K562 (cell line): Measurements from ENCODE around the gene SLC4A5. TPM values are rescaled to one million over a fixed set of nuclear protein-coding genes. Genes with fewer than 3 reads are reported as not detected.
A peak's percentile ranks its signal among the peaks of the same experiment; 100 is the strongest.

ENCODE experiments used
- ATAC-seq: fragments of 200-7000 bp; cut with Tn5 transposase; 3 replicates; pipeline ENCODE4 v1.9.1; 2020; ENCODE audit warnings: moderate library complexity
- BruUV-seq: library from RNA; stranded (reverse); fragments of 400-500 nt; replicated peaks from 2 replicates; lab custom pipeline; 2021; lab: Mats Ljungman, UMichigan
- CTCF ChIA-PET: fragments of 300-600 bp; formaldehyde crosslinking; extraction: SDS; loops from one replicate; lab custom pipeline; 2021; ENCODE audit warnings: low intra/inter-chr PET ratio; lab: Yijun Ruan, JAX
- POLR2A ChIA-PET: fragments of 300-600, 350-650 bp; sonication (Branson Sonifier 250); formaldehyde crosslinking; extraction: SDS; loops from one replicate; lab custom pipeline; 2021; ENCODE audit warnings: antibody characterized with exemption, inconsistent platforms; lab: Yijun Ruan, JAX
- DNase-seq, 4 experiments: peaks; one replicate each; pipeline versions ENCODE4 v3.0.0 to v3.0.0-alpha.2; 2011 to 2018; ENCODE audit warnings: low spot score in 3 of 4, mixed read lengths in 3 of 4; ENCODE audit errors: extremely low read depth in 1 of 4
- FAIRE-seq: peaks from 2 replicates; lab custom pipeline; 2011; peaks lifted over from hg19 to GRCh38; lab: Jason Lieb, UNC
- H2AFZ ChIP-seq: 2 replicates; pipeline ENCODE4 v1.6.0; 2011; ENCODE audit warnings: low read depth, low read length, control low read depth, inconsistent platforms
- H3K27ac ChIP-seq: fragments of 200-600 bp; 3 replicates; pipeline ENCODE4 v1.8.0; 2011; ENCODE audit warnings: low read depth, mild to moderate bottlenecking, control low read depth, inconsistent platforms, low read length, moderate library complexity, mixed read lengths; ENCODE audit errors: extremely low read depth
- H3K27me3 ChIP-seq, 2 experiments: fragments of 300-600 bp in 1 of 2; 2 replicates in 1 of 2; 3 replicates in 1 of 2; pipeline versions ENCODE4 v1.6.0 to v1.8.0; 2011; ENCODE audit warnings: inconsistent platforms in 2 of 2, low read length in 2 of 2, mild to moderate bottlenecking in 1 of 2, mixed read lengths in 1 of 2, moderate library complexity in 1 of 2; ENCODE audit not compliant: control insufficient read depth in 2 of 2, insufficient read depth in 2 of 2
- H3K36me3 ChIP-seq: fragments of 300-600 bp; 3 replicates; pipeline ENCODE4 v1.8.0; 2011; ENCODE audit warnings: mild to moderate bottlenecking, low read length, inconsistent platforms; ENCODE audit not compliant: control insufficient read depth, insufficient read depth
- H3K4me1 ChIP-seq, 2 experiments: fragments of 200-600 bp in 1 of 2; replicated peaks in 1 of 2; 2 replicates in 1 of 2; 3 replicates in 1 of 2; pipeline versions ENCODE4 v1.5.1 to v1.8.0; 2011; ENCODE audit warnings: inconsistent platforms in 2 of 2, low read length in 2 of 2, mild to moderate bottlenecking in 1 of 2, mixed read lengths in 1 of 2, moderate library complexity in 1 of 2; ENCODE audit not compliant: control insufficient read depth in 2 of 2, insufficient read depth in 2 of 2
- H3K4me2 ChIP-seq: 2 replicates; pipeline ENCODE4 v1.6.1; 2011; ENCODE audit warnings: low read length, control low read depth, inconsistent platforms, mixed read lengths; ENCODE audit not compliant: insufficient read depth
- H3K4me3 ChIP-seq: fragments of 200-600 bp; sonication (generic), shearing (Covaris generic); 2 replicates; pipeline ENCODE4 v1.5.1; 2016; ENCODE audit warnings: control low read depth, inconsistent platforms
- H3K79me2 ChIP-seq: fragments of 200-600 bp; 3 replicates; pipeline ENCODE4 v1.8.0; 2011; ENCODE audit warnings: low read length, inconsistent platforms; ENCODE audit not compliant: control insufficient read depth, insufficient read depth
- H3K9ac ChIP-seq, 2 experiments: 2 replicates each; pipeline versions ENCODE4 v1.6.0 to v1.6.1; 2011; ENCODE audit warnings: low read depth in 2 of 2, low read length in 2 of 2, control low read depth in 1 of 2, inconsistent platforms in 1 of 2, mild to moderate bottlenecking in 1 of 2, mixed read lengths in 1 of 2; ENCODE audit not compliant: insufficient read depth in 1 of 2
- H3K9me1 ChIP-seq: one replicate; pipeline ENCODE4 v1.6.0; 2011; ENCODE audit warnings: inconsistent platforms, mild to moderate bottlenecking, low read length, moderate library complexity; ENCODE audit not compliant: control insufficient read depth, insufficient read depth
- H3K9me3 ChIP-seq: replicated peaks from 2 replicates; pipeline ENCODE4 v1.5.1; 2011; ENCODE audit warnings: low read depth, low read length, inconsistent platforms; ENCODE audit not compliant: control insufficient read depth, insufficient read depth
- H4K20me1 ChIP-seq: replicated peaks from 2 replicates; pipeline ENCODE4 v1.6.1; 2011; ENCODE audit warnings: low read length, inconsistent platforms, mixed read lengths; ENCODE audit not compliant: control insufficient read depth, insufficient read depth
- MGA ChIP-seq: fragments of 450-650 bp; IDR thresholded peaks from 2 replicates; pipeline ENCODE4 v1.6.1; 2016; ENCODE audit warnings: mild to moderate bottlenecking, moderate library complexity
- ZBTB26 ChIP-seq: fragments of 450-650 bp; formaldehyde crosslinking; IDR thresholded peaks from 2 replicates; pipeline ENCODE4 v1.4.0; 2022; ENCODE audit warnings: missing genetic modification characterization
- WGBS: fragments of 100-300 bp; shearing (Covaris generic); methylation state at CpG from one replicate; pipeline ENCODE4 v1.1.6; 2016; ENCODE audit warnings: low coverage, mixed read lengths; ENCODE audit not compliant: insufficient coverage; ENCODE audit errors: missing lambda C conversion rate; 5-methylcytosine and 5-hydroxymethylcytosine counted together
- in situ Hi-C: fragments of 300-500 bp; cut with MboI; formaldehyde crosslinking; loops from 4 replicates; pipeline ENCODE4 v1.15.0; 2018; ENCODE audit warnings: inconsistent platforms, mixed read lengths
- intact Hi-C: fragments of 100-400 bp; cut with micrococcal nuclease; formaldehyde crosslinking; loops from 2 replicates; pipeline ENCODE4 v1.14.2; 2022
- polyA plus RNA-seq, 8 experiments: library from polyadenylated mRNA; depleted of rRNA in 4 of 8; stranded (reverse) in 5 of 8; unstranded in 3 of 8; fragments of >200 nt; fragmentation: Nextera tagmentation in 2 of 8; fragmentation: Illumina TruSeq in 1 of 8; extraction: Ambion mirVana in 2 of 8; extraction: Trizol in 1 of 8; gene quantifications; 2 replicates each; pipeline versions ENCODE4 v1.2.1 to v1.2.3, GENCODE V29; 2011 to 2014; ENCODE audit warnings: inconsistent platforms in 1 of 8, missing spikeins in 1 of 8
- total RNA-seq, 7 experiments: library from RNA; depleted of rRNA in 6 of 7; stranded (reverse); fragments of >200 nt in 6 of 7; fragmentation: Illumina TruSeq in 2 of 7; extraction: Trizol in 2 of 7; gene quantifications; 2 replicates each; pipeline versions ENCODE4 v1.2.1 to v1.2.3, GENCODE V29; 2011 to 2021; ENCODE audit warnings: low replicate concordance in 1 of 7

The SLC4A5 gene
- total and polyA plus RNA-seq, 9 of the 15 experiments (the other 6 are each of a cell fraction or from before 2014, with no cell fraction given), result 0.03 to 0.77 (median 0.14) TPM; not detected in 1

- Histone ChIP-seq H3K9me1 (no peaks in the 10 kb centered on the region), H3K27ac (no peak overlapping the region), H3K27me3 (no peaks in the 10 kb centered on the region), H3K4me2 (peak overlapping the region; percentile 39), H3K4me1 (peaks cover 0 to 12% of the 10 kb centered on the region in 2 experiments; a peak in 4 of 5 replicates), H4K20me1 (no peaks in the 10 kb centered on the region; the same call in 1 of the 2 replicates), H3K36me3 (peaks cover 44% of the 10 kb centered on the region), H3K4me3 (no peak overlapping the region), H2AFZ (no peak overlapping the region), H3K9me3 (no peaks in the 10 kb centered on the region), H3K9ac (no peak overlapping the region), H3K79me2 (peaks cover 67% of the 10 kb centered on the region)
- no TSS peak for BruUV-seq
- FAIRE-seq, result no peak
- 76% methylated on average over 1 of the region's 1 CpG for WGBS
- CTCF ChIA-PET, result no interaction called here
- ATAC-seq, result no peak
- in situ Hi-C loops (no loop called here), intact Hi-C loops (no loop called here)
- POLR2A ChIA-PET, result interaction anchor here (1.0 to 6.5 kb wide), 3 partner anchors 16 to 25 kb away, joined by 3 to 98 read pairs (median 3); partner anchors contain the start of gene MTHFD2
- no peak for DNase-seq
- TF ChIP-seq ZBTB26, result no peak
- TF ChIP-seq MGA, result 0 out of 2 replicates have a peak, but pooled peaks have one; percentile 25
Measured at GRCh38 chr2:74174909-74175308, 168.3 kb downstream of the SLC4A5 start.
